ENCODE results near the gene GC. TPM values are rescaled to one million over a fixed set of nuclear protein-coding genes. Genes with fewer than 3 reads are reported as not detected.

Gene GC
- total and polyA plus RNA-seq, 2 of the 4 experiments (the other 2 are of a cell fraction), result not detected

GRCh38 chr4:71692198-71692597, 91.7 kb downstream of the GC start:
- Histone ChIP-seq H2BK120ac (ENCODE audit: low read depth, low read length) (no peak overlapping the region), H2BK15ac (ENCODE audit: low read depth, low read length) (no peak overlapping the region), H4K8ac (ENCODE audit: low read depth in 2 of 2, low read length in 2 of 2) (no peak overlapping the region), H3K4ac (ENCODE audit: low read depth, low read length) (no peak overlapping the region), H2AK5ac (ENCODE audit: low read depth, low read length) (no peak overlapping the region), H3K14ac (replicated peaks; ENCODE audit: low read depth, low read length) (no peak overlapping the region), H4K5ac (ENCODE audit: low read depth, low read length) (no peak overlapping the region), H2BK5ac (ENCODE audit: low read depth, low read length, poor library complexity, severe bottlenecking) (no peak overlapping the region), H3K4me3 (ENCODE audit: insufficient read depth, low read depth, low read length) (no peak overlapping the region), H4K20me1 (ENCODE audit: insufficient read depth, low read length) (no peaks in the 10 kb centered on the region), H2BK20ac (ENCODE audit: low read depth, low read length) (no peak overlapping the region), H3K79me1 (ENCODE audit: low read depth in 1 of 2, low read length in 2 of 2) (no peaks in the 10 kb centered on the region), H3K9ac (ENCODE audit: low read depth, low read length) (no peak overlapping the region), H3K9me3 (ENCODE audit: control insufficient read depth, insufficient read depth, low read length) (no peaks in the 10 kb centered on the region), H3K9me1 (ENCODE audit: insufficient read depth, low read length) (no peaks in the 10 kb centered on the region), H3K4me2 (ENCODE audit: low read depth, low read length) (no peak overlapping the region), H3K18ac (ENCODE audit: low read depth, low read length) (no peak overlapping the region), H3K23ac (ENCODE audit: low read depth, low read length) (no peak overlapping the region), H3K27me3 (ENCODE audit: control insufficient read depth, insufficient read depth, low read length) (peaks cover 8% of the 10 kb centered on the region), H2AK9ac (replicated peaks; ENCODE audit: low read depth, low read length, poor library complexity) (no peak overlapping the region), H4K91ac (ENCODE audit: insufficient read depth, low read depth, low read length) (no peak overlapping the region), H3K27ac (ENCODE audit: insufficient read depth, low read length) (no peak overlapping the region), H3K36me3 (ENCODE audit: control insufficient read depth, insufficient read depth, low read length) (no peaks in the 10 kb centered on the region), H2AFZ (replicated peaks; ENCODE audit: low read length, poor library complexity) (no peak overlapping the region), H3K56ac (ENCODE audit: extremely low read depth, insufficient read depth, low read length) (no peak overlapping the region), H3K4me1 (ENCODE audit: control insufficient read depth, insufficient read depth, low read length) (no peaks in the 10 kb centered on the region)
- no peak for ATAC-seq (ENCODE audit: low read depth)
- intact Hi-C loops (cut with micrococcal nuclease) (no loop called here), in situ Hi-C loops (cut with MboI; ENCODE audit: low sequenced_read_pairs) (no loop called here), dilution Hi-C loops (cut with HindIII; ENCODE audit: low sequenced_read_pairs, unreplicated experiment) (no loop called here)
- ChIA-PET CTCF (no interaction called here), POLR2A (ENCODE audit: unreplicated experiment) (no interaction called here)
- no CpG with 5 or more reads among the region's 2 CpGs for WGBS, 2 experiments (ENCODE audit: extremely low coverage in 2 of 2, insufficient read length in 1 of 2)
- DNase-seq, result no peak
- BruUV-seq (replicated peaks), result no TSS peak
- TF ChIP-seq BHLHE40 (IDR thresholded peaks at IDR 0.05; ENCODE audit: low read depth, low read length) (no peak), RCOR1 (IDR thresholded peaks at IDR 0.05; ENCODE audit: insufficient replicate concordance, low read length) (no peak), RFX5 (IDR thresholded peaks at IDR 0.05; ENCODE audit: low read depth, low read length) (no peak), POLR2A (IDR thresholded peaks at IDR 0.05; ENCODE audit: low read depth, low read length) (no peak), CEBPB (IDR thresholded peaks at IDR 0.05; ENCODE audit: low read depth, low read length) (no peak), RAD21 (IDR thresholded peaks at IDR 0.05; ENCODE audit: low read length) (no peak), NFE2L2 (IDR thresholded peaks at IDR 0.05; ENCODE audit: low read depth, low read length) (no peak), SMC3 (IDR thresholded peaks at IDR 0.05; ENCODE audit: low read depth, low read length) (no peak), MXI1 (IDR thresholded peaks at IDR 0.05; ENCODE audit: borderline replicate concordance, low read depth, low read length) (no peak), FOS (IDR thresholded peaks at IDR 0.05; ENCODE audit: low read depth, low read length) (no peak), MAFK (IDR thresholded peaks at IDR 0.05; ENCODE audit: low read depth, low read length) (no peak), MAZ (IDR thresholded peaks at IDR 0.05; ENCODE audit: borderline replicate concordance, low read depth, low read length) (no peak), CHD1 (IDR thresholded peaks at IDR 0.05; ENCODE audit: low read depth, low read length) (no peak)
- TF ChIP-seq, protein P1, sequence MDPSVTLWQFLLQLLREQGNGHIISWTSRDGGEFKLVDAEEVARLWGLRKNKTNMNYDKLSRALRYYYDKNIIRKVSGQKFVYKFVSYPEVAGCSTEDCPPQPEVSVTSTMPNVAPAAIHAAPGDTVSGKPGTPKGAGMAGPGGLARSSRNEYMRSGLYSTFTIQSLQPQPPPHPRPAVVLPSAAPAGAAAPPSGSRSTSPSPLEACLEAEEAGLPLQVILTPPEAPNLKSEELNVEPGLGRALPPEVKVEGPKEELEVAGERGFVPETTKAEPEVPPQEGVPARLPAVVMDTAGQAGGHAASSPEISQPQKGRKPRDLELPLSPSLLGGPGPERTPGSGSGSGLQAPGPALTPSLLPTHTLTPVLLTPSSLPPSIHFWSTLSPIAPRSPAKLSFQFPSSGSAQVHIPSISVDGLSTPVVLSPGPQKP (IDR thresholded peaks at IDR 0.05; ENCODE audit: borderline replicate concordance, low read depth, low read length), result no peak
- TF ChIP-seq, protein P2, sequence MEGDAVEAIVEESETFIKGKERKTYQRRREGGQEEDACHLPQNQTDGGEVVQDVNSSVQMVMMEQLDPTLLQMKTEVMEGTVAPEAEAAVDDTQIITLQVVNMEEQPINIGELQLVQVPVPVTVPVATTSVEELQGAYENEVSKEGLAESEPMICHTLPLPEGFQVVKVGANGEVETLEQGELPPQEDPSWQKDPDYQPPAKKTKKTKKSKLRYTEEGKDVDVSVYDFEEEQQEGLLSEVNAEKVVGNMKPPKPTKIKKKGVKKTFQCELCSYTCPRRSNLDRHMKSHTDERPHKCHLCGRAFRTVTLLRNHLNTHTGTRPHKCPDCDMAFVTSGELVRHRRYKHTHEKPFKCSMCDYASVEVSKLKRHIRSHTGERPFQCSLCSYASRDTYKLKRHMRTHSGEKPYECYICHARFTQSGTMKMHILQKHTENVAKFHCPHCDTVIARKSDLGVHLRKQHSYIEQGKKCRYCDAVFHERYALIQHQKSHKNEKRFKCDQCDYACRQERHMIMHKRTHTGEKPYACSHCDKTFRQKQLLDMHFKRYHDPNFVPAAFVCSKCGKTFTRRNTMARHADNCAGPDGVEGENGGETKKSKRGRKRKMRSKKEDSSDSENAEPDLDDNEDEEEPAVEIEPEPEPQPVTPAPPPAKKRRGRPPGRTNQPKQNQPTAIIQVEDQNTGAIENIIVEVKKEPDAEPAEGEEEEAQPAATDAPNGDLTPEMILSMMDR (conservative IDR thresholded peaks at IDR 0.05; ENCODE audit: low read depth, low read length), result no peak

Data from IMR-90 (cell line).